Measurements from ENCODE around the gene BAK1.

DNA sequence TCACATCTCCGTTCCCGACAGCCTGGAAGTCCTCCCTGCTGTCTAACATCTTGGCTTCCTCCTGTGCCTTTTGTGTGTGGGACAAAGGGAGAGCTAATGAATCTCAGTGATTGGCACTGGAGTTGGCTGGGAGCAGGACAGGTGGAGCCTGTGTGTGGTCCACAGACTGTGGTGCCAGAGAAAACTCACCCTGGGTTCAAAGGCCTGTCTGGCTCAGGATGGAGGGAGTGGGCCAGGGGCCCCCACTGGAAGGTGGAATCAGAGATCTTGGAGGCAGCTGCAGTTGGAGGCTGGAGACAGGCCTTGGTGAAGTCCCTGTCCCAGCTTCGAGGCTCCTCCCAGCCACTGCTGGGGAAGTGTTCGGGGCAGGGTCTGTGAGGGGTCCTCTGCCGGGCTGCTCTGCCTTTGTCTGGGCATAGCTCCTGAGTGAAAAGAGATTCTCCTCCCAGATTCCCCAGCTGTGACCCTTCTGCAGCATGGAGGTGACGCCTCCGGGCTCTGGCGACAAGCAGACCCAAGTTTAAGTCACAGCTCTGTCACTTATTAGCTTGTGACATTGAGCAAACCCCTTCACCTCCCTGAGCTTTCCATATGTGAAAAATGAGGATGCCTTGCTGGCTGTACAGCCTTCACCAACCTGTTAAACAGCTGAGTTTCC lies 27.2 kb upstream of the BAK1 start:
- TF ChIP-seq POLR2A (IDR thresholded peaks at IDR 0.05; ENCODE audit: low read length): no peak
- no peak for TF ChIP-seq GATA1 (IDR thresholded peaks at IDR 0.05; ENCODE audit: low read depth, low read length)

Measured in erythroblast (primary cell).